SU-DHL-6 (cell line): ENCODE measurements around the gene SERPIND1.

Experiments used
- H2AFZ ChIP-seq: fragments of 200-600 bp; sonication (generic); 2 replicates; pipeline ENCODE4 v1.6.1; 2014; ENCODE audit warnings: low read depth, mild to moderate bottlenecking, moderate library complexity, mixed read lengths, antibody characterized with exemption, low read length; ENCODE audit not compliant: severe bottlenecking
- H3F3A ChIP-seq: fragments of 200-600 bp; shearing (Covaris generic); 2 replicates; pipeline ENCODE4 v1.6.0; 2016; ENCODE audit warnings: antibody characterized with exemption, mild to moderate bottlenecking; ENCODE audit not compliant: insufficient read depth
- H3K27ac ChIP-seq: fragments of 200-600 bp; sonication (generic); 2 replicates; pipeline ENCODE4 v1.5.1; 2016; ENCODE audit warnings: low read depth, mild to moderate bottlenecking, low read length, moderate library complexity, mixed read lengths
- H3K27me3 ChIP-seq: fragments of 200-600 bp; sonication (generic), shearing (Covaris generic); 2 replicates; pipeline ENCODE4 v1.6.0; 2014; ENCODE audit warnings: mild to moderate bottlenecking, low read length
- H3K36me3 ChIP-seq: fragments of 200-600 bp; sonication (generic); 2 replicates; pipeline ENCODE4 v1.6.1; 2014; ENCODE audit warnings: mild to moderate bottlenecking, low read length, mixed read lengths
- H3K4me2 ChIP-seq: fragments of 300-600, 200-600 bp; shearing (Covaris generic), sonication (generic); 2 replicates; pipeline ENCODE4 v1.6.0; 2014; ENCODE audit warnings: low read length, low read depth, mild to moderate bottlenecking; ENCODE audit not compliant: poor library complexity, severe bottlenecking
- H3K4me3 ChIP-seq: fragments of 200-600 bp; sonication (generic); 2 replicates; pipeline ENCODE4 v1.5.1; 2014; ENCODE audit warnings: antibody characterized with exemption, low read length, mild to moderate bottlenecking, mixed read lengths; ENCODE audit not compliant: insufficient read depth, poor library complexity, severe bottlenecking
- H3K79me2 ChIP-seq: fragments of 200-600 bp; sonication (generic); 2 replicates; pipeline ENCODE4 v1.6.1; 2014; ENCODE audit warnings: mild to moderate bottlenecking, low read length, moderate library complexity; ENCODE audit not compliant: insufficient read depth
- H3K9ac ChIP-seq: fragments of 200-600 bp; sonication (generic); 2 replicates; pipeline ENCODE4 v1.7.0; 2014; ENCODE audit warnings: mild to moderate bottlenecking, low read length
- H3K9me2 ChIP-seq: fragments of 200-600 bp; sonication (generic); replicated peaks from 2 replicates; pipeline ENCODE4 v1.6.1; 2014; ENCODE audit warnings: low read length; ENCODE audit not compliant: insufficient read depth
- H3K9me3 ChIP-seq: fragments of 200-600 bp; sonication (generic); 2 replicates; pipeline ENCODE4 v1.6.1; 2014; ENCODE audit warnings: low read length, mixed read lengths; ENCODE audit not compliant: insufficient read depth
- H4K20me1 ChIP-seq: fragments of 200-600 bp; sonication (generic); 2 replicates; pipeline ENCODE4 v1.6.1; 2014; ENCODE audit warnings: low read depth, mild to moderate bottlenecking, antibody characterized with exemption, low read length, moderate library complexity, mixed read lengths
- CTCF ChIP-seq: fragments of 200-600 bp; sonication (generic); IDR thresholded peaks from one replicate; pipeline ENCODE4 v1.5.1; 2017; ENCODE audit warnings: antibody characterized with exemption, mild to moderate bottlenecking, low read length, moderate library complexity; ENCODE audit not compliant: insufficient read depth, poor library complexity, severe bottlenecking
- EZH2phosphoT487 ChIP-seq: fragments of 200-600 bp; sonication (generic), shearing (Covaris generic); conservative IDR thresholded peaks from 2 replicates; pipeline ENCODE4 v1.6.1; 2018; ENCODE audit warnings: mild to moderate bottlenecking, antibody characterized with exemption, low read length, moderate library complexity, mixed read lengths

SERPIND1 gene

GRCh38 chr22:20750461-20751184 lies 23.3 kb upstream of the SERPIND1 start:
- H3K9ac ChIP-seq: 0 out of 2 replicates have a peak overlapping the region, but pooled peaks have one; percentile 3
- TF ChIP-seq EZH2phosphoT487: no peak
- no peak for TF ChIP-seq CTCF
- no peaks in the 10 kb centered on the region for H3K36me3 ChIP-seq
- no peaks in the 10 kb centered on the region for H3K27me3 ChIP-seq
- no peaks in the 10 kb centered on the region for H3K9me3 ChIP-seq
- no peaks in the 10 kb centered on the region for H3K79me2 ChIP-seq
- no peaks in the 10 kb centered on the region for H3K9me2 ChIP-seq
- H4K20me1 ChIP-seq: no peaks in the 10 kb centered on the region
- no peaks in the 10 kb centered on the region for H3F3A ChIP-seq
- H3K27ac ChIP-seq: peak overlapping the region; percentile 88
- no peak overlapping the region for H3K4me2 ChIP-seq
- no peak overlapping the region for H2AFZ ChIP-seq
- H3K4me3 ChIP-seq: no peak overlapping the region

GRCh38 chr22:20751185-20751851 lies 22.6 kb upstream of the SERPIND1 start:
- no peak overlapping the region for H3K9ac ChIP-seq
- no peaks in the 10 kb centered on the region for H3F3A ChIP-seq
- H3K9me2 ChIP-seq: no peaks in the 10 kb centered on the region
- H3K36me3 ChIP-seq: no peaks in the 10 kb centered on the region
- no peaks in the 10 kb centered on the region for H3K9me3 ChIP-seq
- TF ChIP-seq CTCF (no peak), EZH2phosphoT487 (no peak)
- H4K20me1 ChIP-seq: no peaks in the 10 kb centered on the region
- H2AFZ ChIP-seq: no peak overlapping the region
- no peak overlapping the region for H3K4me2 ChIP-seq
- no peak overlapping the region for H3K4me3 ChIP-seq
- no peaks in the 10 kb centered on the region for H3K79me2 ChIP-seq
- peak overlapping the region; percentile 88; the same call in 1 of the 2 replicates for H3K27ac ChIP-seq
- no peaks in the 10 kb centered on the region for H3K27me3 ChIP-seq

- no peak overlapping the region for H3K9ac ChIP-seq
- no peak overlapping the region for H3K4me2 ChIP-seq
- no peaks in the 10 kb centered on the region for H3K9me3 ChIP-seq
- no peaks in the 10 kb centered on the region for H3F3A ChIP-seq
- H3K36me3 ChIP-seq: no peaks in the 10 kb centered on the region
- TF ChIP-seq CTCF (no peak), EZH2phosphoT487 (no peak)
- H3K9me2 ChIP-seq: no peaks in the 10 kb centered on the region
- H3K27me3 ChIP-seq: no peaks in the 10 kb centered on the region
- H3K27ac ChIP-seq: no peak overlapping the region
- H3K4me3 ChIP-seq: no peak overlapping the region
- H4K20me1 ChIP-seq: no peaks in the 10 kb centered on the region
- H2AFZ ChIP-seq: no peak overlapping the region
- H3K79me2 ChIP-seq: no peaks in the 10 kb centered on the region
These were observed 21.7 kb upstream of the SERPIND1 start for GRCh38 chr22:20752104-20752741.
